Stimulated activated CD4-positive, alpha-beta T cell treated with anti-CD3 and anti-CD28 coated beads, TNF-alpha, amount 100 ng/mL, for 1 hour (primary cell): ENCODE data around the gene DCTN5.

Experiments used
- DNase-seq, 3 donors: peaks; one replicate each; pipeline ENCODE4 v3.0.0-alpha.2; 2020; ENCODE audit warnings: low read depth in 3 of 3, low spot score in 1 of 3

DCTN5 gene

GRCh38 chr16:23724785-23725131, 83.5 kb downstream of the DCTN5 start:
- DNase-seq: no peak

GRCh38 chr16:23726710-23727109, 85.4 kb downstream of the DCTN5 start:
- DNase-seq: no peak
